Activated T-helper 1 cell treated with anti-CD3 and anti-CD28 coated beads, Interleukin-2, amount 50 U/mL, for 16 hours (primary cell): Measurements from ENCODE around the gene HNRNPA3.
"Not testable (repeated sequence)": the region's sequence is repeated elsewhere in the genome, so short reads cannot be mapped to it uniquely, and the experiment has no call there.

Source experiments
- DNase-seq, 2 donors: peaks; one replicate each; pipeline ENCODE4 v3.0.0-alpha.2; 2020; ENCODE audit warnings: low read depth in 1 of 2, low spot score in 1 of 2

Gene HNRNPA3

DNA sequence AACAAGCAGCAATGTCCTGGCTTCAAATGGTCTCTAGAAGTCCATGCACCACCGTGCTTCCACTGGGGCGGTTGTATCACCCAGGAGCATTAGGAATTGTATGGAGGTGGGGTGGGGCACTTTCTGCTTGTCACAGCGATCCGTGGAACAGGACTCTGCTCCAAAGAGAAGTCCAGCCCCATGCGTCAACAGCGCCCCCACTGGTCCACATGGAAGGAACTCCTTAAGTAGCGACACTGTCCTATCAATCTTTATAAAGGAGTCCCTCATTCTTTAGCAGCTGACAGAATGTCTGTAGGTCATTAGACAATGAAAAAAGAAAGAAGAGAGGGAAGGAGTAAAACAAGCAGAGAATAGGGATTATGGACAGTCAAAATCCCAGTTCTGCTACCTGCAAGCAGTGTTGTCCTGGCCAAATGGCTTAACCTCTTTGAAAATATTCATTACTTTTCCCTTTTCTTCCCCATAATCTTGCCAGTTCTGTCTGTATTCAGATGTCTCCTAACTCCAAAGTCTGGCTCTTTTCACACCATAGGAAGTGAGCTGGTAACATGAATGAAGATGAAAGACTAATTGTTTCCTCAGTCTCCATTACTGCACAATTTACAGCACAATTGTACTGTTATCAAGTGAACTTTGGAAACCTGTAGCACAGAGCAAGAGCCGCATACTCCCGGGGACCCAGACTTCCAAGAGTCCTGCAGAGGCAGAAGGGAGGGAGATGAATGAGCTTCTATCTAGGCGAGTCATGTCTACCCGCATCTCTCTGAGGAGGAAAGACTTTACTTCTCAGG is 42.0 kb downstream of the HNRNPA3 start:
- no peak for DNase-seq

DNA sequence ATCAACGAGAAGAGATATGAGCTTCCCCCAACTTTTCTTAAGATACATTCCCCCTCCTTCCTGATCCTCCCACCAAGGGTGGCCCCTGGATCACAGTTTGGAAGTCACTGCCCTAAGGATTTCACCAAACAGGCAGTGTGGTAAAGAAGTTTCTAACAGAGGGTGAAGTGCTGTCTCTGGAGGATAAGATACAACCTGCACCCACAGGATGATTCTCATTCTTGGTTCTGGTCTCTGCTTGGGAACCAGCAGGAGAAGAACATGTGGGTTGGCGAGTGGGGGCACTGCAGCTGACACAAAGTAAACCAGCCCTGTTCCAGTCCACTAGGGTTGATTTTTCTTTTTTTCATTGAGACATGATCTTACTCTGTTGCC is 42.6 kb downstream of the HNRNPA3 start:
- DNase-seq, result no peak

DNA sequence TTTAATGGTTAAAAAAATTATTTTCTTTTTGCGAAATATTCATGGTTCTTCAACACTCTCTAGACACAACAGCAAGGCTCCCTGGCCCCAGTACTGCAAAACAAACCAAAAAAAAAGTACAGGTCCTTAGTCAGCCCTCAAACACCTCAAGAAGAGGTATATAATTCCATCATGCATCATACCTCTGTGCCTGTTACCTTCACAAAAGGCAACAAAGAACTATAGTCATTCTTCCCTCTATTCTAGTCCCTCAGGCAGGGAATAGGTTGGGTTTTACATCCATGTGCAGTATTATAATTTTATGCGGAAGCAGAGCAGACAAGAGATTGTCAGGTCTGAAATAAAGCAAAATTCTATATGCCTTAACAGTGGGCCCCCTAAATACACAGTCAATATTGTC is 43.4 kb downstream of the HNRNPA3 start:
- DNase-seq, result no peak

DNA sequence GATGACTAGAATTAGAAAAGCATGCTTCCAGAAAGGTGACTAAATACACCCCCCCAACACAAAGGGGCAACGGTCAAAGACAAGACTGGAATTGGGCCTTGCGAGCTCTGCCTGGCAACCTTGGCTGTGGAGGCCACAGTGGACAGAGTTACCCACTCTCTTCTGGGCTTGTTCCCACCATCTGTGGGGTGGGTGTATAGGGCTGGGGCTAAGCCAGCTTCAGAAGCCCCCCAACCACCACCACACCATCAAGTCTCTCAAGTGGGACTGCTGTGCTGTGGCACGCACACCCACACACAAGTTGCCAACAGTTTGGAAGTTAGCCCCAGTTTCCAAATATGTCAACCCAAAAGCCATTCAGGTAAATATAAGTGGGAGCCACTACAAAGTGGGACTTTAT is 44.1 kb downstream of the HNRNPA3 start:
- no peak for DNase-seq

DNA sequence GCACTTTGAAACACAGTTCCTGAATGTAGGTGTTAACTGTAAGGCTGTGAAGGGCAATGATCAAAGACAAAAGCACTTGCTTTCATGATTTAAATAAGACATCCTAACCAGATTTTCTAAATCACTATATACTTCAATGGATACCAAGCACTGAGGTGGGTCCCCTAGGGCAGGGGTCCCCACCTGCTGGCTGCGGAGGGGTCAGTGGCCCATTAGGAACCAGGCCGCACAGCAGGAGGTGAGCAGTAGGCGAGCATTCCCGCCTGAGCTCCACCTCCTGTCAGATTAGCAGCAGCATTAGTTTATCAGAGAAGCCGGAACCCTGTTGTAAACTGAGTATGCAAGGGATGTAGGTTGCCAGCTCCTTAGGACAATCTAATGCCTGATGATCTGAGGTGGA is 44.9 kb downstream of the HNRNPA3 start:
- no peak for DNase-seq

DNA sequence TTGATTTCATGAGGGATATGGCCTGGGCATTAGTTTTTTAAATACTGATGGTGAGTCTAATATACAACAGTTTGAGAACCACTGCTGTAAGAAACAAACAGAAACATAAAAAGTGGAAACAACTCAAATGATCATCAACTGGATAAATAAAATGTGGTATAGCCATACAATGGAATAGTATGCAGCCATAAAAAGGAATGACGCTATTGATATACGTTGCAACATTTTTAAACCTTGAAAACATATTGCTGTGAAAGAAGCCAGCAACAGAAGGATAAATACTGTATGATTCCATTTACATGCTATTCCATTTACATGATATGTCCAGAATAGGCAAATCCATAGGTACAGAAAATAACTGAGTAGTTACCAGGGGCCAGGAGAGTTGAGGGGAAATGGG is 45.5 kb downstream of the HNRNPA3 start:
- DNase-seq, result no peak

DNA sequence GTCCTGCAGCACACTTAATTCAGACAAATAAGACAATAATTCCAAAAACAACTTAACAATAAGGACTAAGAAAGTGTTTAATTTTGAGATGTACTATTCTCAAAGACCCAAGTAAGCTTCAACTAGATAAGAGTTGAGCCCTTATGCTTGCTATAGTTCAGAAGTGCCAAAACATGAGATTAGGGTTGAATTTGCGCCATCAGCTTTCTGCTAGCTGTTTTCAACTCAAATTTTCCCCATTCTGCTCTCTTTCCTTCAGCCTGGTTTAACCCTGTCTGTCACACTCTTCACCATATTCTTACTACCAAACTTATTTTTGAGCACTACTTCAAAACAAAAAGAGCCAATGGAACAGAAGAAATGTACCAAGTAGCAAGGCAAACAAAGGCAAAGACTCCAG is 47.8 kb downstream of the HNRNPA3 start:
- no peak for DNase-seq

DNA sequence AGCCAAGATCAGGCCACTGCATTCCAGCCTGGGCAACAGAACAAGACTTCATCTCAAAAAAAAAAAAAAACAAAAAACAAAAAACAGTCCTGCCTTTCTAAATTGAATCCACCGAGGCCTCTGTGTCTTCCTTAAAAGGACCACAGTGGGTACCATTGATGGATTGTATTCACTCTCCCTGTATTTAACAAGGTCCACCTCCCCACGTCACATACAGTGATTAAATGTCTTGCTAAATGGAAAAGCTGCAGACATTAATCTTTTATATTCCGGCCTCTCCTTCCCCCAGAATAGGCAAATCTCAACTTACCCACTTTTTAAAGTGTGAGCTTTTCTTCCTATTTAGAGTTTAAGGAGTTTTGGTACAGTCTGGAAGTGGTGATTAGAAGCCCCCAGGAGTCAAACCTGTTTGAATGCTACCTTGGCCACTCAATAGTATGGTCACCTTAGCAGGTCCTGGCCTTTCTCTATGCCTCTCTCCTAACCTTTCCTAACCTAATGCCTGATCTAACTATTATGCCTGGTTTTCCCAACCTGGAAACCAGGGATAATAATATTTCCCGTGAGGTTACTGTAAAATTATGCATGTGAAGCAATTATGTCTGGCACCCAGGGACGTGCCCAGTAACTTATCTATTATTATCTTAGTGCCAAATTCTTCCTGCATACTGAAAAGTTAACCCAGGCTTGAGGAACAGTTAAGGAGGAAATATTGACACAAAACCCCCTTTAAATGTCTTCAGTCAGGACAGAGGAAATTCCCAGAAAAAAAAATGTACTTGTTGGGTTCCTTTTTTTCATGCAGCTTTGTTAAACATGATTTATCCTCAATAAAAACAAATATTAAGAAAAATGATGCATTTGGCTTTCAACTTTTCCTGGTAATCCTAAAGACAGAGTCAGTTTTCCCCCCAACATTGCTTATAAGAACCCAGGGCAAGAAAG is 48.8 kb downstream of the HNRNPA3 start:
- DNase-seq, result no peak

DNA sequence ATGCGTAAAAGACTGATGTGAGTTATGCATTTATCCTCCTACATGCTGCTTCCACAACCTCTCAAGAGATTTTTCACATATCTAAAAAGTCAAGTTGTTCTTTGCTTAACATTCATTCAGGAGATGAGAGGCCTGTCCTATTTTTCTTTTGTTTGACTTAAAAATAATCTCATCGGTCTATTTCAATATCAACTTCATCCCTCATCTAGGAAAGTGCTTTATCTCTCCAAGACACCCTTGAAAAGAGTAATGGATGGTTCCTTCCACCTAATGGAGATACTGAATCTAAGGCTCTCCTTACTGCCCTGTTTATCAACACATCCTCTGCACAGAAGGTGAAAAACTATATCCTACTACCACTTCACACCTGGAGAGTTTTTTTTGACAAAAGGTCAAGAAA is 49.5 kb downstream of the HNRNPA3 start:
- no peak for DNase-seq

DNA sequence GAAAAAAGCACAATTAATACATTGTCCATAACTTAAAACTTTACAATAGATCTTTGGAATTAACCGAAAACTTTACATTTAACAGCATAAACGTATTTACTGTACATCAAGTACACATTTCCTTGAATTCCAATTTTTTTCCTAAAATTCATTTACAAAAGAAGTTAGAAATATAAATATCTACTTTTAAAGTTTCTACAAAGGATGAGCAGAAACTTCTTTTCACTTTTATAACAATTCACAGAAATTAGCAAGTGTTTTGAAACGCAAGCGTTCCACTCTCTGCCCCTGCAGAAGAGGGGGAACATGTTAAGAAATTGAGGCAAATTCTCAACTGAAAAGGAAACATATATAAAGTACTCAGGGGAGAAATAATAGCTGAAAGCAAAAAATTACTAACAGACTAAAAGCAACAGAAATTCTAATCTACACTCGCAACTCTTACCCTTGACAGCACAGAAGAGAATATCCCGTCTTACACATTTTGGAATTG is 50.4 kb downstream of the HNRNPA3 start:
- DNase-seq, result no peak

DNA sequence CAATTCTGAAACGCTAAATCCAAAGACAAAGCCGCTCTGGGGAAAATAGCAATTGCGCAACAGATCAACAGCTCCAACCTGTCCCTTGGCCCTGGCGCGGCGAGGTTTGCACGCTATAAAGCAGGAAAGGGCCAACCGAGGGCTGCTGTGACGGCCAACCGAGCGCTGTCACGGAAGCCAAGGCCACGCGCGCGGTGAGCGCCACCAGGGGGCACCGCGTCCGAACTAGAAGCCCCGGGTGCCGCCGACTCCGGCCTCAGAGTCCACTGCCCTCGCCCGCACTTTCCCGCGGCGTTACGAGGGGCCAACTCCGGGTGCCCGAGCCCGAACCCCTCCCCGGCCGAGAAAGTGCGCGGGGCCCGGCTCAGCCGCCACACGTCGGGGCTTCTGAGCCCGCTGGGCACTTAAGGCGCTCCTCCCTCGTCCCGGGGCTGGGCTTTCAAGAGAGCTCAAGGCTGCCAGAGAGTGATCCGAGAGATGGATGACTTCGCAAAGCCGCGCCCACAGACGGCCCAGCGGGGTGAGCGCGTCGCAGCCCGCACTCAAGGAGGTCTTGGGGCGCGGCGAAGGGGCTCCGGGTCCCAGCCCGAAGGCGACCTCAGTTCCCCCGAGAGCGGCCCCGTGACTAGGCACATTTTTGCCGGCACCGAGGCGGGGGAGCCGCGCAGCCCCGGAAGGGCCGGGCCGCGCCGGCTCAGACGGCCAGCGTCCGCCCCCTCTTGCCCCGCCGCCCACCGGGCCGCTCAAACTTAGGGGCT is 51.0 kb downstream of the HNRNPA3 start:
- peak; percentile 89 to 96 for DNase-seq

DNA sequence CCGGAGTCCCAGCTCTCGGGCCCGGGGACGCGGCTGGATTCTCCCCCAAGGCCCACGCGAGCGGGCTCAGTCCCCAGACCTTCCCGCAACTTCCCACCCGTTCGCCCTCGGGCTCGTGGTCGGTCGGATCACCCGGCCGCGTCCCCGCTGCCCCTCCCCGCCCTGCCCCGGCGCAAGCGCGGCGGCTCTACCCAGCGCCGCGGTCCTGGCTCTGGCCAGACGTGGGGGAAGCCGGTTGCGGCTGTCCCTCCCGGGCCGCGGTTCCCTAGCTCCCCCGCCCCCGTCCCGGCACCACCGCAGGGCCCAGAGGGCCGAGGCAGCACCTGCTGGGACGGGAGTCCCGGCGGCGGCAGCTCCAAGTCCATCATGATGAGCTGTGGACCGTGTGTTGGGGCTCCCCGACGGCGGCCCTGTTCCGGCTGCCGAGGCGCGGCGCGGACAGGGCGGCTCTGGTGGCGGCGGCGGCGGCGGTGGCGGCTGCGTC is 51.7 kb downstream of the HNRNPA3 start:
- no peak for DNase-seq

DNA sequence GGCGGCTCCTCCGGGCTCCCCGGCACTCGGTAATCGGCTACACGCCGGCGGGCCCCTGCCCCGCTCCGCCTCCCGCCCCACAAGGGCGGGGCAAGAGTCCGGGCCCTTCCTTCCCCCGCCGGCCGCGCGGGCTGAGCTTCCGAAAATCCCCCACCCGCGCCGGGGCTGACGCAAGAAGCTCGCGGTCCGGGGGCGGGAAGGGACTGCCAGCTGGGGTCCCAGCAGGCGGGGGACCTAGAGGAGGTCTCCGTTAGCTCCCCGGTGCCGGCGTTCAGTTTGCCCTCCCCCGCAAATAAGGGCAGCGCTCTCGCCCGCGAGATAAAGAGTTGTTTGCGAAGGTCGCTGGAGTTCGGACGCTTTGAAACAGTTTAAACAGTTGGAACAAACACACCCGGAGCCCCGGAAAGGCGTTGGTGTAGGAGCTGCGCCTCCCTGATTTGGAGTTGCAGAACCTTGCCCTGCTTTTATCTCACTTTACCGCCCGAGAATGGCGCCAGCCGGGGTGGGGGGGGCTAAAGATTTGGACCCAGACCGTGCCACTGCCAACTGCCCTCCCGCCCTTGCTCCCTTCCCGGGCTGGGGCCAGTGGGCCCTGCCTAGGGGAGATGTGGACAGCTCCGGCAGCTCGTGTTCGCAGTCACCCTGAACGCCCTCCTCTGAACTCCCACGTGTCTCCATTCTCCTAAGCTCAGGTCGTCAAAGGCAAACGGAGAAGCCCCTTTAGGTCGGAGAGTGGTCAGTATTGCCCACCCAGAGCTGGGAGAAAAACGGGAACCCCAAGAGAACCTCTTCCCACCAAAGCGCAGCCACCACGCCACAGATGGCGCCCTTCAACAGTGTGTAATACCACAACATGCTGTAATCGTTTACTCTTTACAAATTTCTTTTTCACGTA is 52.3 kb downstream of the HNRNPA3 start, which contains the start of gene NFE2L2:
TSS of gene NFE2L2 (minus strand) at position 35 of the 895 bp plus-strand sequence. CDS start 151 bp downstream, outside the sequence.
- peak; percentile 81 to 95 for DNase-seq

DNA sequence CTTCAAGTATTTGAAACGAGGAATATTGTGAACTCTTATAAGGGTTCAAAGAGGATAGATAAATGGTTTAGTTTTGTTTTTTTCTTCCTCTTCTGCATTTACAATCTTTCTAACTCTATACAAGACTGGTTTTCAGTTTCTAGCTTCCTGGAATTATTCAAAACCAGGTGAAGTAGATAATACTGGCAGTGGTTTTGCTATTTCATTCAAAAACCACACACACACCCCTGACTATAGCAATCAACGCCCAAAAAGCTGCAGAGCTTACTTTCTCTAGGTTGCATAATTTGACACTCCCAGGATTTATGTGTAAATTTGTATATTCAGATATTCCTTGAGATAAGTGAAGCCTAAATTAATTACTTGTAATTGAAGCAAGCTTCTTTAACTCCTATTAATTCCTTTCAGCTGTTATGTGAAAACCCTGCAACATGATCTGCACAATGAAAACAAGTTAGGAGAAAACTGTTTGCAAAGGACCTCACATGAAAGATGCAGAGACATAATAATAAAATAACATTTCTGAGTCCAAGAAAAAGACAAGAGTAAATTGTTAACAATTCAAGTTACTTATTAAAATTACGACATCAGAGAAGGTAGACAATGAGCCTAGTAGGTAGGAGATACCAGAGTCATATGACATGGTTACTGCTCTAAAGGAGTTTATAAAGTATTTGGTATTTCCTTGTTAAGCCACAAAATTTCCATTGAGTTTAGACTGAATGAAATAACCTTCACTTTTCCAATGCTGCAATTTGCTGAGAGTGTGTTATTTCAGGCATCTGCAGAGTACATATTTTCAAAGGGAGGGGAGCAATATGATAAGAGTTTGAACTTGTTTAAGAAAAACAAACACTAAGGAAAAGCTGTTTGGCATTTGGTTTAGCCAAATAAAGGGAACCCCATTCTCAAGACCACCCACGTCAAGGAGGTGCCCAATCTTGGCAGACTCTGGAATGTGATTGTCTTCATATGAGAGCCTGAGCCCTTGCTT is 53.5 kb downstream of the HNRNPA3 start:
- DNase-seq, result no peak

DNA sequence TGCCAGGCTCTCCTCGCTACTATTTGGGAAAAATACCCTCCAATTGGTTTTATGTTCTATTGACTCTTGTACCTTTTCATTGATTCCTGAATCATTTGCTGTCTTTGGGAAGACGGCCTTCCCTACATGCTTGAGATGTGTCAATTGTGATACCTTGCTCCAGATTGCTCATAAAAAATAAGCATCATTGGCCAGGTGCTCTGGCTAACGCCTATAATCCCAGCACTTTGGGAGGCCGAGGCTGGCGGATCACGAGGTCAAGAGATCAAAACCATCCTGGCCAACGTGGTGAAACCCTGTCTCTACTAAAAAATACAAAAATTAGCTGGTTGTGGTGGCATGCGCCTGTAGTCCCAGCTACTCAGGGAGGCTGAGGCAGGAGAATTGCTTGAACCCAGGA is 54.4 kb downstream of the HNRNPA3 start:
- DNase-seq, result not testable (repeated sequence)

DNA sequence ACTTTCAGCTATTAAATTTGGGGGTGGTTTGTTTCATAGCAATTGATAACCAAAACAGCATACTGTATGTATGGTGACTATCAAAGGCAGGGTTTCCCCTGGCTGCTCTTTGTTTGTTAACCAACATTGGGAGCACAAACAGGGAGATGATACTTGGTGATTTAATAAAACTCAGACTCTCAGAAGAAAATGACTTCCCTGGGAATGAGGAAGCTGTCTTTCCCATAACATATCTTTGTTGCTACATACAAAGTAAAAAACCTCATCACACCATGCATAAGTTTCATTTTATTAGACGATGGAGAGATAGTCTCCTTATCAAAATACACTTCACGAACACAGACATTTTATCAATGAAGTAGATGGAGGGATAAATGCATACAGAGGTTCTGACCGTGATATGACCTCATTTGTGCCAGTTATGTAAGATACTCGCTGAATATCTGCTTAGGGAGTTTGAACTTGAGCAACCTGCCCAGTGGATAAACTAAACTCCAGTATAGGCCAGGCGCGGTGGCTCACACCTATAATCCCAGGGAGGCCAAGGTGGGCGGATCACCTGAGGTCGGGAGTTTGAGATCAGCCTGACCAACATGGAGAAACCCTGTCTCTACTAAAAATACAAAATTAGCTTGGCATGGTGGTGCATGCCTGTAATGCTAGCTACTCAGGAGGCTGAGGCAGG is 55.7 kb downstream of the HNRNPA3 start:
- no peak for DNase-seq

DNA sequence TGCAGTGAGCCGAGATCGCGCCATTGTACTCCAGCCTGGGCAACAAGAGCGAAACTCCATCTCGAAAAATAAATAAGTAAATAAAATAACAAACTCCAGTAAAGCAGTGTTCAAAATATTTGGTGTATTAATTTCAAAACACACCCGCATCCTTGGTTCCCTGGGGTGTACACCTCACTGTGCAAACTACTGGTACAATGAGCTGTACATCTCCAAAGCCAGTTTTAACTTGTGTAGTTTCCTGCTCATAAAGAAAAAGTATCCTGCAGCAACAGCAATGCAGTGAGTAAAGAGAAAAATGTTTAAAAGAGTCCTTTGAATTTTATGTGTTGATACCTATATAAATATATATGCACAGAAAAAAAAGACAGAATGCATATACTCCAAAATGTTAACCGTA is 56.3 kb downstream of the HNRNPA3 start:
- no peak for DNase-seq

DNA sequence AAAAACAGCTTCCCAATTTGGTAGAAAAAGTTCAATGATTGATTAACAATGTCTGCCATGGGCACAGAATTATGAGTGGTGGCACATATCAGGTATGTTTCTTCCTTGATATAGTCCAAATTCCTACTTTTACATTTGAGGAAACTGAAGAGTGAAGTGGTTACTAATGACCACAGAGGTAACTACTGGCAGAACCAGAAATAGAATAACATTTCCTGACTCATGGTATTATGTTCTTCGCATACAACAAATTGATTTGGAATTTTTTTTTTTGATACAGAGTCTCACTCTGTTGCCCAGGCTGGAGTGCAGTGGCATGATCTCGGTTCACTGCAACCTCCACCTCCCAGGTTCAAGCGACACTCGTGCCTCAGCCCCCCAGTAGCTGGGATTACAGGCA is 57.9 kb downstream of the HNRNPA3 start:
- DNase-seq, result no peak
